BJ (cell line): ENCODE measurements around the gene NCS1. TPM values are rescaled to one million over a fixed set of nuclear protein-coding genes. Genes with fewer than 3 reads are reported as not detected.

Experiments
- CTCF ChIA-PET: fragments of 350-600 bp; formaldehyde crosslinking; extraction: SDS; loops from one replicate; lab custom pipeline; 2021; ENCODE audit warnings: antibody characterized with exemption, inconsistent platforms; lab: Yijun Ruan, JAX
- POLR2A ChIA-PET: fragments of 300-600 bp; sonication (Branson Sonifier 250); formaldehyde crosslinking; extraction: SDS; loops from one replicate; lab custom pipeline; 2021; ENCODE audit warnings: antibody characterized with exemption; lab: Charles Lee
- DNase-seq: peaks from one replicate; pipeline ENCODE4 v3.0.0-alpha.2; 2011; ENCODE audit warnings: low read depth
- H3K27me3 ChIP-seq: 2 replicates; pipeline ENCODE4 v1.6.0; 2011; ENCODE audit warnings: low read length; ENCODE audit not compliant: control insufficient read depth, insufficient read depth
- H3K36me3 ChIP-seq: 2 replicates; pipeline ENCODE4 v1.5.1; 2011; ENCODE audit warnings: low read length; ENCODE audit not compliant: control insufficient read depth, insufficient read depth
- H3K4me3 ChIP-seq: 2 replicates; pipeline ENCODE4 v1.5.1; 2011; ENCODE audit warnings: low read depth, mild to moderate bottlenecking, control low read depth, low read length
- polyA plus RNA-seq: library from polyadenylated mRNA; depleted of rRNA; stranded (reverse); fragments of >200 nt; gene quantifications from 2 replicates; pipeline ENCODE4 v1.2.3, GENCODE V29; 2011
- TF ChIP-seq, protein P1 (sequence below): IDR thresholded peaks from 2 replicates; pipeline ENCODE4 v1.5.1; 2011; ENCODE audit warnings: low read depth, mild to moderate bottlenecking, control low read depth, inconsistent platforms, low read length, moderate library complexity; ENCODE audit not compliant: insufficient read depth

NCS1 gene
- polyA plus RNA-seq, 1 experiment = 67.7 TPM

DNA sequence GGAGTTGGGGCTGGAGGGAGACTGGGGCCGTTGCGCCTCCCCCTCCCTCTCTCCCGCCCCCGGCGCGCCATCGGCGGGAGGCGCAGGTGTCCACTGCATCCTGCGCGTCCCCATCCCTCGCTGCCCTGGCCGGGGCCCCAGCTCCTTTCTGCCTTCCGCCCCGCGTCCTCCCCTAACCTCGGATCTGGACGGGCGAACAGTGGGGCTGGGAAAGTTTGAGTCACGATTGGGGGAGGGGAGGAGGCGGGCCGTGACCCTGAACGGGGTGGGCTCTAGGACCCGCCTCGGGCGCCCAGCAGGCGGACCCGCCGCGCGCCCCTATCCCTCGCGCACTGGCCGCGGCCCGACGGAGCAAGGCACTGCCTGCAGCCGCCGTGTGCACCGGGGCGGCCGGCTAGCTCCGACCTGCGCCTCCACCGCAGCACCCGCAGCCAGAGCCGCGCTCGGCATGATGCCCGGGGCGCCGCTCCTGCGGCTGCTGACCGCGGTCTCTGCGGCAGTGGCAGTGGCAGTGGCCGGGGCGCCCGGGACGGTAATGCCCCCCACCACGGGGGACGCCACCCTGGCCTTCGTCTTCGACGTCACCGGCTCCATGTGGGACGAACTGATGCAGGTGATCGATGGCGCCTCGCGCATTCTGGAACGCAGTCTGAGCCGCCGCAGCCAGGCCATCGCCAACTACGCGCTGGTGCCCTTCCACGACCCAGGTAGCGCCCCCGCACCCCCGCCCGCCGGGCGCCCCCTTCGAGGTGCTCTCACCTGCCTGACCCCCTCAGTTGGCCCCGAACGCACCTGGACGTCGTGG, 93.4 kb downstream of the NCS1 start, which contains the start of gene HMCN2:
HMCN2 (plus strand) TSS at position 330 of the 805 bp plus-strand sequence; CDS start at position 449, 119 bp downstream.
- Histone ChIP-seq H3K36me3 (no peaks in the 10 kb centered on the region), H3K4me3 (no peak within 1 kb of the TSS), H3K27me3 (peaks cover 59% of the 10 kb centered on the region)
- DNase-seq = no peak
- ChIA-PET CTCF (no interaction called here), POLR2A (no interaction called here)
- TF ChIP-seq, protein P1, sequence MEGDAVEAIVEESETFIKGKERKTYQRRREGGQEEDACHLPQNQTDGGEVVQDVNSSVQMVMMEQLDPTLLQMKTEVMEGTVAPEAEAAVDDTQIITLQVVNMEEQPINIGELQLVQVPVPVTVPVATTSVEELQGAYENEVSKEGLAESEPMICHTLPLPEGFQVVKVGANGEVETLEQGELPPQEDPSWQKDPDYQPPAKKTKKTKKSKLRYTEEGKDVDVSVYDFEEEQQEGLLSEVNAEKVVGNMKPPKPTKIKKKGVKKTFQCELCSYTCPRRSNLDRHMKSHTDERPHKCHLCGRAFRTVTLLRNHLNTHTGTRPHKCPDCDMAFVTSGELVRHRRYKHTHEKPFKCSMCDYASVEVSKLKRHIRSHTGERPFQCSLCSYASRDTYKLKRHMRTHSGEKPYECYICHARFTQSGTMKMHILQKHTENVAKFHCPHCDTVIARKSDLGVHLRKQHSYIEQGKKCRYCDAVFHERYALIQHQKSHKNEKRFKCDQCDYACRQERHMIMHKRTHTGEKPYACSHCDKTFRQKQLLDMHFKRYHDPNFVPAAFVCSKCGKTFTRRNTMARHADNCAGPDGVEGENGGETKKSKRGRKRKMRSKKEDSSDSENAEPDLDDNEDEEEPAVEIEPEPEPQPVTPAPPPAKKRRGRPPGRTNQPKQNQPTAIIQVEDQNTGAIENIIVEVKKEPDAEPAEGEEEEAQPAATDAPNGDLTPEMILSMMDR = no peak

DNA sequence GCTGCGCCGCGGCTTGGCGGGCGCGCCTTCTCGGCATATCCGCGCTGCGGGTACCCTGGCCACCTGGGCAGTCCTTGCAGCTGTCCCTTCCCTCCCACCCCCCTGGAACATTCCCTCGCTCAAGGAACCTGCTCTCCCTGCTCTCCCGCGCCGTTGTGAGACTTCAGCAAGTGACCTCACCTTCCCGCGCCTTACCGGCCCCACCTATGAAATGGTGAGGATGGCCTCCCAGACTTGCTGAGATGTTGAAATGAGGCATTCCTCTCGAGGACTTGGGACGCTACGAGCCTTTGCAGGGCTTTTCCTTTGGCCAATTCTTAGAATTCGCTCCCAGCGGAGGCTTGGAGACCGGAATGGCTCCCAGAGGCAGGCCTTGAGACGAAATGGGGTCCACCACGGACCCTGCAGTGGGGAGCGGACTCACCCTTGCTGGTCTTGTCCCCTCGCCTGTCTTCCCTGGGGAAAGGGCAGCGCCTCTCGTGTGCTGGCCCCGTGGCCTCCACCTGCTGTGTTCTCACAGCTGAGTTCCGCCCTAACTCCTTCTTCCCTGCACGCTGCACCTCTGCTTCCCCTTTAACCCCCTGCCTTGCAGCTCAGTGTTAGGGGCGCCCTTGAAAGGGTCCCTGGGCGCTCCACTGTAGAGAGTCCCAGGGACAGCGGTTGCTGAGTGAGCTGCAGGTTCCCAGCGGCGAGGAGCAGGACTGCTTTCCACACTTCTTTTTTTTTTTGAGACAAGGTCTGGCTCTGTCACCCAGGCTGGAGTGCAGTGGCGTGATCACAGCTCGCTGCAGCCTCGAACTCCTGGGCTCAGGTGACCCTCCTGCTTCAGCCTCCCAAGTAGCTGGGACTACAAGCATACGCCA, 94.3 kb downstream of the NCS1 start:
- Histone ChIP-seq H3K36me3 (no peaks in the 10 kb centered on the region), H3K4me3 (no peak overlapping the region), H3K27me3 (peaks cover 58% of the 10 kb centered on the region)
- CTCF ChIA-PET = no interaction called here
- TF ChIP-seq, protein P1 = no peak
- DNase-seq = no peak
- POLR2A ChIA-PET = no interaction called here

DNA sequence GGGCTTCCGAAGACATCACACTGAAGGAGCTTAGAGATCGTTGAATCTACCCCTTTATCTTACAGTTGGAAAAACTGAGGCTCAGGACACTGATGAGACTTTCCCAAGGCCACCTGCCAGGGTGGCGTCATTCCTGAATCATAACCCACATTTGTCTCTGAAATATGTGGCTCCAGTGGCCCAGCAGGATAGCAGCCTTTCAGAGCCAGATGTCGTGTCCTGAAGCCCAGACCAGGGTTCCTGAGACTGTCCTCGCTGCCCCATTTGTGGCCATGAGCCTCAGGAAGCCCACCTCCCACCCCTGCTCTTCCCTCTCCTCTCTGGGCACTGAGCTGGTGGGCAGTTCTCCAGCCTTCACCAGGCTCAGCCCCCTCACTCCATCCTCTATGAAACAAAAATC, 95.7 kb downstream of the NCS1 start:
- no peak for DNase-seq

GRCh38 chr9:130268521-130269211, 96.5 kb downstream of the NCS1 start:
- POLR2A ChIA-PET = interaction anchor here (0.6 kb wide), 1 partner anchor 14 kb away, joined by 3 read pairs; no protein-coding TSS in a partner anchor
- H3K27me3 ChIP-seq = peaks cover 42% of the 10 kb centered on the region

More for the DNA sequence above, 95.7 kb downstream of the NCS1 start:
- TF ChIP-seq, protein P1 = no peak
- H3K36me3 ChIP-seq = no peaks in the 10 kb centered on the region
- POLR2A ChIA-PET = no interaction called here
- no peak overlapping the region for H3K4me3 ChIP-seq
- CTCF ChIA-PET = interaction anchor here (1.3 kb wide), 1 partner anchor 25 kb away, joined by 5 read pairs; no protein-coding TSS in a partner anchor
- H3K27me3 ChIP-seq = peaks cover 47% of the 10 kb centered on the region

More at GRCh38 chr9:130268521-130269211, 96.5 kb downstream of the NCS1 start:
- no peaks in the 10 kb centered on the region for H3K36me3 ChIP-seq
- TF ChIP-seq, protein P1 = no peak
- H3K4me3 ChIP-seq = no peak overlapping the region
- no peak for DNase-seq
- CTCF ChIA-PET = no interaction called here
